Ecto neural progenitor cell (in vitro differentiated cells): ENCODE results near the gene COL18A1.
"Not testable (repeated sequence)": the region's sequence is repeated elsewhere in the genome, so short reads cannot be mapped to it uniquely, and the experiment has no call there.

Experiments used
- DNase-seq: peaks from one replicate; pipeline ENCODE4 v3.0.0-alpha.2; 2018; ENCODE audit warnings: low spot score

Gene COL18A1

DNA sequence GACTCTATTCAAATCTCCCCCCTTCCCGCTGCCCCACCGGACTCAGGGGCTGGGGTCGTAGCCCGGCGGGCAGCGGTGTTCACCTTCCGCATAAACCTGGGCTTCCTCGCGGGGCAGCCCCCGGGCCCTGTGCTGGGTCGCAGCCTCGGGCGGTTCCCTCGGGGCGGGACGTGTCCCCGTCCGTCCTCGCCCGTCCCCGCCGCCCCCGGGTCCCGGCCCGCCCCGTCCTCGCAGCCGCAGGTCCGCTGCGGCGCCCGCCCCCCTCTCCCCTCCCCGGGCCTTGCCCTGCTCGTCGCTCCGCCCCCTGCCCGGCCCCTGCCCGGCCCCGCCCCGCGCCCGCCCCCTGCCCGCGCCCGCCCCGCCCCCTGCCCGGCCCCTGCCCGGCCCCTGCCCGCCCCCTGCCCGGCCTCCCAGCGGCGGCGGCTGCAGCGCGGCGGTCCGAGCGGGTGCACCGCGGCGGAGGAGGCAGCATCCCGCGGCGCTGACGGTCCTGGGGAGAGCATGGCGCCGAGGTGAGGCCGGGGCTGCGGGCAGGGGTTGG, at the start of gene COL18A1:
COL18A1 (plus strand) TSS at position 436 of the 541 bp plus-strand sequence; CDS start at position 502, 66 bp downstream.
- DNase-seq, result peak; percentile 89

DNA sequence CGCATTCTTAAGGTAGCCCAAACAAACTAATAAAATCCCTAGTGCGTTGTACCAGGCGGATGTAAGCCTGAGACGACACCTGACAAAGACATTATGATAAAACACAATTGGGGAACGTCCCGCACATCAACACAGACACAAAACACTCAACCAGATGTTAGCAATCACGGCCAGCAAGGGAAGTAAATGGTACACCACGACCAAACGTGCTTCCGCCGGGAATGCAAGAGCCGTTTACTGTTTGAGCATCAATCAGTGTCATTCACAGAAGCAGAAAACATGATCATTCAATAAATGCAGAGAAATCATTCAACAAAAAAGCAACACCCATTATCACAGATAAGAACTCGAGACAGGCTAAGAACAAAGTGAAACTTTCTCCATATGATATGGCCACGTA, 49.4 kb upstream of the COL18A1 start:
- no peak for DNase-seq

DNA sequence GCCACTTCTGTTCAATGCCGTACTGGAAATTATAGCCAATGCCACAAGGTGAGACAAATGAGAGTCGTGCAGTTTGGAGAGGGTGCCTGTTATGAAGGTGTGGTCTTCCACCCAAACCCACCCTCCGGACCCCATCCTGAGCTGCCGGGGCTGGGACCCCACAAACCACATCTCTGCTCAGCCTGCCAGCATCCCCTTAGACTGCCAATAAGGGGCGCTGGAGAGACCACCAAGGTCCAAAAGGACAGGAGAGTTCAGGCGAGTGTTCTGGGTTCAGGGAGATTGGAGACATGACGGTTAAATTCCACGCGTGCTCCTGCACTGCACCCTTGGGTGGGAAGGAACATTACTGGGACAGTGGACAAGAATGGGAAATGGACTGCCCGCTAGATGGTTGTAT, 48.7 kb upstream of the COL18A1 start:
- no peak for DNase-seq

DNA sequence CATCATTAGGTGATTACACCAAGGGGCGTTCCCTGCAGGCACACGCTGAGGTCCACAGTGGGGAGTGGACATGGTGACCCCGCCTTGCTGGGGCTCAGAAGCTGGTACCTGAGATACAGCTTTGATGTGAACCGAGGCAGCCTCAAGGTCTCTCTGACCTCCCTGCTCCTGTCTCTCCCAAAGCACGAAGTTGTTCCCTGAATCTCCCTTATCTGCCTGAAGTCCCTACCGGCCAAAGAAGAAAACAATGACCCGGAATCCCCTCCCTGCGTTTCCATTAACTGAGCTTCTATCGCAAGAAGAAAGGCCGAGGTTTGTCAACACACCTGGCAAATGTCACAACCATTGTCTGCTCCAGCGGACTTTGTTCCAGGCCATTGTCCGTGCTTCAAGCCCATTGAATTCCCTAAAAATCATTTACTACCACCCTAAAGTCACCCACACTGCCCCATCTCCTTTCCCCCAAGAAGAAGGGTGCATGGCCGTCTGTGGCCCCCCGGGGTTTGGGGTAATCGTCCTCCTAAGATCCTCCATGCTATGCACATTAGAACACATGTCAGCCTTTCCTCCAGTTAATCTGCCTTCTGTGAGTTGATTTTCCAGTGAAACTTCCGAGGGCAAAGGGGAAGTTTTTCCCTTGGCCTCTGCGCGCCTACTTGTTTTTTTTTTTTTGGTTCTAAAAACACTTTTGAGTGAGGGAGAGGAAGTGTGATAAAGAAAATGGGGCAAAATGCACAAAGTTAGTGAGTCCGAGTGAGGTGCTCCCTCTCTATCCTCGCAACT, 48.1 kb upstream of the COL18A1 start:
- DNase-seq, result no peak

DNA sequence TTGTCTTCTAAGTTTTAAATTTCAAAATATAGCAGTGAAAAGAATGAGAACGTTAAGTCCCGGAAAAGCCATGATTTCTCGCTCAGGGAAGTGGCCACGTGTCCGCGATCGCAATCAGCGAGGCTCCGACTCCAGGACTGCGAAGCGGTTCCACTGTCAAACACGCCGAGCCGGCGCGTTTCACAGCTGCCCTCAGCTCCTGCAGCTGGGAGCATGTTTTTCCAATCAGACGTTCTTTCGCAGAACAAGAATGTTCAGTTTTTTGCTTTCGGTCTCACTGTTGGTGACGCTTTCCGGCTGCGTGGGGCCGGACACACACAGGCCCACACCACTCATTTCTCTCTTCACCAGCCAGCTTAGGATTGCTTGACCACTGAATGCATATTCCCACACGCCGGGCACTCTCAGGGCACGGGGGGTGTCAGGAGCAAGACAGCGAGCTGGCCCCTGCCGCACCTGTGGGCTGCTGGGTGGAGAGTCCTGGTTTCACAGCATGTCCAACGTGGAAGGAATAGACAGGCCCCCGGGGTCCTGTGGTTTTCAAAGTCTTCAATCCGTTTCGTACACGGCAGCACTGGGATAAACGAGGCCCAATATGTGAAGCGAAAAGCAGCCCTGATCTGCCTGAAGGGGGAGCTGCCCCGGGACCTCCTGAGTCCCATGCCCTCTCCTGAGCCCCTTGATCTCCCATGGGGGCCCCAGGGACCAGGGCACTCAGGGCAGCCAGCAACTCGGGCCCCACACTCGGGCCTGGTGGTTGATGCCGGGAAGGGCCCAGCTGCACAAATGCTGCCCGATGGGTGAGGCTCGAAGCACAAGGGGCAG, 47.3 kb upstream of the COL18A1 start:
- no peak for DNase-seq

DNA sequence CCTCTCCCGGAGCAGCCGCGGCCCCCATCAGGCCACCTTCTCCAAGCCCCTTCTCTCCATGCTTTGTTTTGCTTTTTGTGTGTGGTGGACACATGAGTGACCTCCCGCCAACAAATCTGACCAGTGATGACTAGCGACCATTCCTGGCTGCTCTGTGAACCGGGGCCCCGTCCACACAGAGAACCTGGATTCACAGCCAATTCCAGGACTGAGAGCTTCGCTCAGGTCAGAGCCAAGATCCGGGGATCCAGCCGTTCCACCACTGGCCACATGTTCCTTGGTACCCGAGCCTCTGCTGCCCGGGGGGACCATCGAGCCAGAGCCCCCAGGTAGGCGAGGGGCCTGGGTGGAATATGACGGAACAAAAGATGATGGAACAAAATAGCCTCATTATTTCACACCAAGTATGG, 46.7 kb upstream of the COL18A1 start:
- DNase-seq, result no peak

DNA sequence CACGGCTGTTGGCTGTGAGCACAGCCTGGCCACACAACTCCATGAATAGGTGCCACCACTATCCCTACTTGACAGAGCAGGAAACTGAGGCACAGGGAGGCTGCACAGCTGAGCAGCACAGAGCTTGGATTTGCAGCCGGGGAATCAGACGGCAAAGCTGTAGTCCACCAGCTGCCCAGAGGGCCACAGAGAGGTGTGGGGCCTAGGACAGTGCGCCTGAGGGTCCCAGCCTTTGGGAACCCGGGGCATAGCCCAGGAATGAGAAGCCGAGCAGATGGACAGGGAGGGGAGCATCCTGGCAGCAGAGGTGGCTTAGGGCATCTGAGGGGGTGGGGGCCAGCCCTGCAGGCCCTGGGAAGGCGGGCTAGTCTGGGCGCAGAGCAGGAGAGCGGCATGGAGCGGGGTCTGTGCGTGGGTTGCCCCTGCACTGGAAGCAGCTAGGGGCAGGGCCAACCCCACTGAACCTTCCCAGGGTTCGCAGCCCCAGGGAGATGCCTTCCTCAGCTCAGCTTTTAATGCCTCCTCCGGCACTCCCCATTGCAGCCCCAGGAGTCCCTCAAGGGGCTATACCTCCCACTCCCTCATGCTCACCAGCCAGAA, 46.2 kb upstream of the COL18A1 start:
- no peak for DNase-seq

DNA sequence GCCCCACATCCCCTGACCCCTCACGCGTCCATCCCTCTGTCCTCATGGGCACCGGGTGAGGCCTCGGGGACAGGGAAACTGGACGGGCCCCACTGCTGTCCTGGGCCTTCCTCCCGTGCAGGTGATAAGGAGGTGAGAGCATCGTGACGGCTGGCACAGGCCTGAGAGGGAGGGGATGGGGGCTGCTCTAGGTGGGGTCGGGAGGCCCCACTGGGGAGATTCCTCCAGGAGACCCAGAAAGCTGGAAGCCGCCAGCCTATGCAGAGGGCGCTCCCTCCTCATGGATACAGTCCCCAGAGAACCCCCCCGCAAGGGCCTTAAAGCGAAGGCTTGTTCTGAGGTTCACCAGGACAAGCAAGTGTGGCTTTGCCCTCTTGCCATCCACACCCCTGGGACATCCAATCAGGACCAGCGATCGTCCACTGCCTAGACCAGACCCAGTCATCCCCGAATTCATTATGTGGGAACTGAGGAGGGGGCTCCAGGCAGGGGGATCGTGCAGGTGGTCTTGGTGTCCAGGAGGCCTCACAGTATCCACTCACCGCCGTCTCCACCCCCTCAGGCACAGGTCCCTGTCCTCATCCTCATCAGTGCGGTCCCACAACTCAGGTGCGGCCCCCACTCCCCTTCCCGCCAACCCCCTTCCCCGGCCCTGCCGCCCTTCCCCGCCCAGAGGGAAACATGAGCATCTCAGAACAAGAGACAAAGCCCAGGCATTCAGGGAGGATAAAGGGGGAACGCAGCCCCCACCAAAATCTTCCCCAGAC, 45.3 kb upstream of the COL18A1 start:
- no peak for DNase-seq

DNA sequence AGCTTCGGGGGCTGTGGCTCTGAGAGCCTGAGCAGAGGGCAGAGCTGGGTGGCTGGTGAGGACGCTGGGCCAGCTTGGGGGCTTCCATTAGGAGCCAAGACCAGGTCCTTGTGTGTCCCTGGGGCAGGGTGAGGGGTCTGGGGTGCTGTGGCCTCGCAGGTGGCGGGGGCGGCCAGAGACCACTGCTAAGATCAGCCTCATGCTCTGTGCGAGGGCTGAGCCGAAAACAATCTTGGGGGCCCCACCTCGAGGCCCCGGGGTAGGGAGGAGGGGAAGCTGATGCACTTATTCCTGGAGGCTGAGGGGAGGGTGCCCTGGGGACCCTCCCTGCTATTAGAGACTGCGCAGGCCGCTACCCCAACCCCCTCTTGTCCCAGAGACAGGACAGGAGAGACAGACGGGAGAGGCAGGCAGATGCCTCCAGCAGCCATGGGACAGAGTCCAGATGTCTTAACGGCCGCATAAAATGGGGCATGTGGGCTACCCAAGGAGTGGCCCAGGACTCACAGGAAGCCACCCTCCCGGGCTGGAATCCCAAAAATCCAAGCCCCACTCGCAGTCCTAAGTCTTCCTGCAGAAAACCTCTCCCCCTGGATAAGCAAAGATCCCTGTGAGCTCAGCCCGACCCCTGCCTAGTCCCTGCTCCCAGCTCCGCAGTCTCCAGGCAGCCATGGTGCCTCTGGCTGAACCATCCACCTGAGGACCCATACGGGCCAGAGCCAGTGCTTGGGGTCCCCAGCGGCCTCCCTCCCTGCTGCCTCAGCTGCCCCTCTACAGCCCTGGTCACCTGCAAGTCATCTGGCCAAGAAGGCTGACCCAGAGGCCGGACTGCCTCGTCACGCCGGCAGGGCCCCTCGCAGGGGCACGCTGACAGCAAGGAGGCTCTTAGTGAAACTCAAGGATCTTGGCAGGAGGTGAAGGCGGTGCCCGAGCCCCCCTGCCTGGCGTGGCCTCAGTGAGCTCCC, 43.6 kb upstream of the COL18A1 start:
- DNase-seq, result no peak

DNA sequence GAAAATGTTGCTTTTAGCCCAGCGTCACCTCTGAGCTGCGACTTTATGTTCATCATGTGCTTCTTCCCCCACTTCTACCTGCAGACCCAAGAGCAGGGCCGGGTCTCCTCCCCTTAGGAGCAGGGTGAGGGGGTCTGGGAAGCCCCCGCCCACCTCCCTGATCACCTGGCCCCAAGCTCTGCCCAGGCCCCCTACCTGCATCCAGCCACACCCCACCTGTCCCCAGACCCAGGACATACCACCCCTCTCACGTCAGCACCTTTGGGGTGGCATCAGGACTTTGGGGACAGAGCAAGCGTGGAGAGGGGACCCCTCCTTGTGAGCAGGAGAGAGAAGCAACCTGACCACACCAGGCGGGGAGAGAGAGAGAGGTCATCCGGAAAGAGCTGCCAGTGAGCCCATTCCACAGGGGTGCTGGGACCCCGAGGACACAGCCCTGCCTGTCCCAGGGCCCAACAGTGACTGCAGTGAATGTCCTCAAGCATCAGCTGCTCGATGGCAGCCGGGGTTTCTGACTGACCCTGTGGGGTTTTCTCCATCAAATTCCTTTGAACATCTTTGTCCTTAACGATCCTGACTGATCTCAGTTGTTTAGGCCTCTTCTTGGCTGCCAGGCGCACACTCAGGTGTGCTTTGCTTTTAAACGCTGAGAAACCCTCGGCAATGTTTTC, 42.8 kb upstream of the COL18A1 start:
- DNase-seq, result no peak

DNA sequence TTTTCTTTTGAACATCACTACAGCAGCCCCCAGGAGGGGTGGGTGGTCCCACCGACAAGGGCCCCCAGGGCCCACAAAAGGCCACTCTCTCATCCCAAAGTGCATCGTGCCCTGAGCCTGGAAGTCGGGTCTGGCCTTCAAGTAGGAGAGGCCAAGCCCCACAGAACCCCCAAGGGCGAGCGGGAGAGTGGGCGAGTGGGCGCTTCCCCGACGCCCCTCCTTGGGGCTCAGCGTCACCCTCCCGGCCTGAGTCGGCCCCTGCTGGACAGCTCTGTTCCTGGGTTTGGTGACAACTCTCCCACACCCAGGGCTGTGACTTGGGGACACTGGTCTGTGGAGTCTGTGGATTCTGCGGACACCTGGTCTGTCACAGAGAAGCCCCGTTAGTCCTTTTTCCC, 42.2 kb upstream of the COL18A1 start:
- no peak for DNase-seq

DNA sequence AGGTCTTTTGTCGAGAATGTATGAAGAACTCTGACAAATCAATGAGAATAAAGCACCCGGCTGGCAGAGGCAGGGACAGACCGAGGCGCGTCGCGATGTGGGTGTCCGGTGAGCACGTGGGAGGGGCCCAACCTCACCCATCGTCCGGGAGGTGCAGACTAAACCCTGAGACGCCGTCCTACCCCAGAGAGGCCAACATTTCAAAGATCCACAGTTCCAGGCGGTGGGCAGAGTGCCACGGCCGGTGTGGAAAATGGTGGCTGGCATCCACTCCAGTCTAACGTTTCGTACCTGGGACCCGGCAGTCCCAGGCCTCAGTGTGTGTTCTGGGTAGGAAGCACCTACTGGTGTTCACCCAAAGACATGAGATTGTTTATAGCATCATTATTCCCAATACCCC, 41.7 kb upstream of the COL18A1 start:
- DNase-seq, result not testable (repeated sequence)

DNA sequence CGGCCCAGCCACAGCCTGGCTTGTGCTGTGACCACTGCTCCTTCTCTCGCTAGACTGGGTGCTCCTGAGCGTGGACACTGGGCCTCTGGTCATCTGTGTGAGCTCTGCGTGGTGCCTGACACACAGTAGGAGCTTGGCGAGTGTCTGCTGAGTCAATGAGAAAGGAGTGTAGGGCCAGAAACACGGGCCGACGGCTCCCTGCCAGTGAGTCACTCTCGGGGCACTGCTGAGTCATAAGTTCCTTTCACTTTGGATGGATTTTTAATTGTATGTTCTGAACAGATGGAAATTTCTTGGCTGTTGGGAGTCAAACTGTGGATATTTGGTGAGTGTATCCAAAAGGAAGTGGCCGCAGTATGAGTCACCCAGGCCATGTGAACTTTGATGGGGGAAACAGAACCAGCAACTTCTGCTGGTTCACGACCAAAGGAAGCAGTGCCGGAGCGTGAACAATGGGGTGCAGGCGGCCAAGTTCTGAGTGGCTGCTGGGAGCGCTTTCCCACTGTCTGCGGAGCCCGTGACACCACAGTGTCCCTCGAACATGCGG, 41.0 kb upstream of the COL18A1 start:
- DNase-seq, result no peak

DNA sequence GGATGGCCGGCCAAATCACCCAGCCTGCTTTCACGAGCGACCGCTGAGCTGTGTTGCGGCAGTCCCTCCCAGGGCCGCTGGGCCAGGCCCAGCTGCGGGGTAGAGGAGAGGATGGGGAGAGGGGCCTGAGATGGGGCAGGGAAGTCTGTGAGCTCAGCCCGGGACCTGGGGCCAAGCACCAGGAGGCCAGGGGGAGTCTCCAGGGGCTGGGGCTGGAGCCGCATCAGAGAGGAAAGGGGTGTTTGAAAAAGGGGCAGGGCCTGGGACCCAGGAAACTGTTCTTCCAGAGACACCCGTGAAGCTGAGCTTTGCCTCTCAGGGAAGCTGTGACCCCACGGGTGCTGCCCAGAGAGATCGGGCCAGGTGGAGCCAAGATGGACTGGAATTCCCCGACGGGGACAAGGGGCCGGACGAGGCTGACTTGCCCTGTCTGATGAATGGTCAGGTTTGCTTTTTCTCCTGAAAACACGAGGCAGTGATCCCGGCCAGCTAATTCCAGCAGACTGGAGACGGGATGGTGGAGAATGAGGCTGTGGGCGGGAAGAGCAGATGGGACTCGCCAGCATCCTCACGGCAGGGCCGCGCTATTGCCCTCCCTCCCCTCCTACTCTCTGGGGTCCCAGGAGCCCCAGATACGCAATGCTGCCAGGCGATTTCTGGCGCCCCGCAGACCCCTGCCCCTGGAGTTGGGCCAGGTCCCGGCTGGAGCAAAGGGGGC, 40.3 kb upstream of the COL18A1 start:
- no peak for DNase-seq

DNA sequence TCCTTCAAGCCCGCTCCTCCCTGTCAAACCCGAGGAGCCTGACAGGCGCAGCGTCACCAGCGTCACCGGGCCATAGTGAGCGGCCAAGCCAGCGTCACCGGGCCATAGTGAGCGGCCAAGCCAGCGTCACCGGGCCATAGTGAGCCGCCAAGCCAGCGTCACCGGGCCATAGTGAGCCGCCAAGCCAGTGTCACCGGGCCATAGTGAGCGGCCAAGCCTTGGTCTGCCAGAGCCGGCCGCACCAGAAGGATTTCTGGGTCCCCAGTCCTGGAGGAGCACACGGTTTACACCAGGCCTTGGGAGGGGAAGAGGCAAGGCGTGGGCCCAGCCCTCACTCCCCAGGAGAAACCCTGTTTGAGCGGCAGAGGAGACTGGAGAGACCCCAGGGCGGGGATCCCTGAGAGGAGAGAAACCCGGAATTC, 39.8 kb upstream of the COL18A1 start:
- no peak for DNase-seq

DNA sequence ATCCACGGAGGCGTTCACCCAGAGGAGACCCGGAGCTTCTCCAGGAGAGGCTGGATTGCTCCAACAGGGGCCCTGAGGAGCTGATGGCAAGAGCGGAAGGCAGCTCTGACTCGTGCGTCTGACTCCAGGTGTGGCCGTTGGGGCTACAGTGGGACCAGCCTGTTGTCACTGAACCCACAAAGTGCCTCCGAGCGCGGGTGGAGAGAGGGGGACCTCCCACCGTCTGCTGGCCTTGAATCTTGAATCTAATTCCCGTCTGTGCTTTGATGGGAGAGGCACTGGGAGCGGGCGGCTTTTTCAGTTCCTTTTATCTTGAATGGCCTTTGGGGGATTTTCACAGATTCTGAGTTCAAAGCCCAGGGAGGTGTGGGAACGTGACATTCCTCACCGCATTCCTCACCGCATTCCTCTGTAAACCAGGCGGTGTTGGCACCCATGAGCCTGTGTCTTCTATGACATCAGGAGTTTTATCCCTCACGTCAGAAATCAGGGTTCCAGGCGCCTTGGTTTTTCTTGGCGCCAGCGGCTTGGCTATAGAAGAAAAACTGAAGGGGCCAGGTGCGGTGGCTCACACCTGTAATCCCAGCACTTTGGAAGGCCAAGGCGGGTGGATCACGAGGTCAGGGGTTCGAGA, 39.2 kb upstream of the COL18A1 start:
- DNase-seq, result no peak

DNA sequence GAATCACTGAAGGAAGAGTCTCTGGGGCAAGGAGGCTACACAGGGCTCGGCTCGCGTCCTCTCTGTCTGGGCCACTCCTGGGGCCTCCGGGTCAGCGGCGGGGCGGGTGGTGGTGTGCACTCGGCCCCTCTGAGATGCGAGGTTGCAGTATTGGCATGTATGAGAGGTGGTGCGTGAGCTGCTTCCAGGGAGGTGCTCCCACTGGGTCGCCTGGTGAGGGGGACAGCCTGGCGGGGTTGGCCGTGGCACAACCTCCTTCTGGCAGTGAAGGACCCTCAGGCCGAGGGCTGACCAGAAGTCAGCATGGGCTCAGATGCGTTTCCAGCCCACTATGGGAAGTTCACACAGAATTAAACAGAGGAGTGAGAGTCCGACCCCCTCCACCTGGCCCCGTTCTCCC, 38.5 kb upstream of the COL18A1 start:
- no peak for DNase-seq

DNA sequence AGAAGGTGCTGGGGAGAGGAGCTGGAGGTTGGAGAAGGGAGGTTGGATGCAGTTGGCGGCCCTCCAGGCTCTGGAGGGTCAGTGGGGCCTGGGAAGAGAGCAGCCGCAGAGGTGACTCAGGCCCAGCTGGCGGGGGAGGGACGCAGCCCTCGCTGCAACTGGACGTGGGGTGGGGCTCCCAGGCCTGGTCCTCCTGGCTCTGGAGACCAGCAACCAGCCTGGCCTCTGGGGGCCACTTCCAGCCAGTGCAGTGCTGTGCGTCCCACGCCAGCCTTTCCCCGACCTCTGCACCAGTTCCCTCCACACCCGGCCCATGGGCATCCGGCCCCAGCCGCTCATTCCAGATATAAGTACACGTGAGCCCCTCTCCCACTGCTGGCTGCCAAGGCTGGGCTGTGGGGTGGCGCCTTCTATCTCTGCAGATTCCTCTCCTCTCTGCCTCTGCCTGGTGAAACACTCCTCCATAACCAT, 38.0 kb upstream of the COL18A1 start:
- DNase-seq, result no peak
